ENCODE data around the gene SNX15. TPM values are rescaled to one million over a fixed set of nuclear protein-coding genes. Genes with fewer than 3 reads are reported as not detected.

SNX15 gene
- total and polyA plus RNA-seq, 4 donors = 16.2 to 28.4 (median 18.9) TPM

- WGBS, 2 donors = 87 to 93% methylated on average over 4 of the region's 4 CpGs
- no peak for DNase-seq
Observed at GRCh38 chr11:65016705-65017104, 10.5 kb upstream of the SNX15 start.

DNA sequence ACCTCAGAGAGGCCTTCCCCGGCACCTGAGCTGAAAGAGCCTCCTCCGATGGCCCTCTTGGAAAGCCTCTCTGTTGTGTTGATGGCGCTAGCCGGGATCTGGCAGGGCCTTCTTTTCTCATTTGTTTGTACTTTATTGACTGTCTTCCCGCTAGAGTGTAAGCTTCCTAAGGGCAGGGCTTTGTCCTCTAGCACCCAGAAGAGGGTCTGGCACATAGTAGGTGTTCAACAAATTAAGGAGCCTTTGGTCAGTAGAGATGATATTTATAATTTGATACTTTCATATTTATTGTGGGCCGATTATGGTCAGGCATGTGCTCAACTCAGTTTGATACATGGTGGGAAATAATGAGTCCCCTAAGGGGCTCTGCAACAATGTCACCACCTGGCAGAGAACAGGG is 9.3 kb upstream of the SNX15 start:
- peaks cover 0 to 22% (median 14%) of the 10 kb centered on the region in 4 donors for H3K36me3 ChIP-seq (ENCODE audit: control insufficient read depth in 4 of 4, insufficient read depth in 4 of 4, low read length in 4 of 4)
- no peak for ATAC-seq (ENCODE audit: insufficient read depth, low FRiP score)
- no peak overlapping the region for H3K27ac ChIP-seq (ENCODE audit: low read depth in 1 of 2, low read length in 1 of 2)
- no peak for TF ChIP-seq CTCF (IDR thresholded peaks at IDR 0.05; ENCODE audit: control extremely low read depth, extremely low read depth)
- peaks cover 0 to 15% (median 4%) of the 10 kb centered on the region in 5 donors for H3K4me1 ChIP-seq (ENCODE audit: control insufficient read depth in 5 of 5, insufficient read depth in 5 of 5, low read length in 5 of 5)
- H3K9ac ChIP-seq (ENCODE audit: insufficient read depth in 1 of 2, low read length in 2 of 2) = no peak overlapping the region
- H3K4me3 ChIP-seq = no peak overlapping the region
- H3K27me3 ChIP-seq (ENCODE audit: control insufficient read depth in 3 of 3, insufficient read depth in 3 of 3, low read length in 2 of 3) = no peaks in the 10 kb centered on the region
- peaks cover 0 to 2% (median 0%) of the 10 kb centered on the region in 4 donors for H3K9me3 ChIP-seq (ENCODE audit: control insufficient read depth in 4 of 4, insufficient read depth in 3 of 4, low read length in 3 of 4)
- 97 to 99% methylated on average over 6 of the region's 6 CpGs for WGBS, 2 donors
- DNase-seq = no peak

More at GRCh38 chr11:65016705-65017104, 10.5 kb upstream of the SNX15 start:
- Histone ChIP-seq H3K9ac (ENCODE audit: insufficient read depth in 1 of 2, low read length in 2 of 2) (no peak overlapping the region), H3K27ac (ENCODE audit: low read depth in 1 of 2, low read length in 1 of 2) (no peak overlapping the region), H3K4me1 (ENCODE audit: control insufficient read depth in 5 of 5, insufficient read depth in 5 of 5, low read length in 5 of 5) (peaks cover 0 to 17% (median 4%) of the 10 kb centered on the region in 5 donors), H3K36me3 (ENCODE audit: control insufficient read depth in 4 of 4, insufficient read depth in 4 of 4, low read length in 4 of 4) (peaks cover 0 to 15% (median 11%) of the 10 kb centered on the region in 4 donors), H3K9me3 (ENCODE audit: control insufficient read depth in 4 of 4, insufficient read depth in 3 of 4, low read length in 3 of 4) (peaks cover 0 to 2% (median 0%) of the 10 kb centered on the region in 4 donors), H3K27me3 (ENCODE audit: control insufficient read depth in 3 of 3, insufficient read depth in 3 of 3, low read length in 2 of 3) (no peaks in the 10 kb centered on the region), H3K4me3 (no peak overlapping the region)
- TF ChIP-seq CTCF (IDR thresholded peaks at IDR 0.05; ENCODE audit: control extremely low read depth, extremely low read depth) = no peak
- ATAC-seq (ENCODE audit: insufficient read depth, low FRiP score) = no peak

DNA sequence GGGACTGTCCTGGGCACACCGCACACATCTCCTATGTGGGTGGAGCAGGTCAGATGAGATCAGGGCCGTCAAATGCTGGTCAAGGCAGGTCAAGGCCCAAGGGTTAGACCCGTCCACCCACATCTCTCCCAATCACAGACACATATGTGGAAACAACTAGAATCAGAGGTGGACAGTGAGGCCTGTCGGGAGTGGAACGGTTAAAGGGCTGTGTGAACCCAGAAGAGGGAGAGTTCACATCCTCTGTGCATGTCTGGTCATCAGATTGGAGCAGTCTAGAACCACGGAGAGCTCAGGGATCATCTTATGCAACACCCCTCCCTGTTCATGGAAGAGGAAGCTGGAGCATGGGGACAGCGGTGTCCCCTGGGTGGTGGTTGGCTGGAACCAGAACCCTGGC is 7.4 kb upstream of the SNX15 start:
- H3K9ac ChIP-seq (ENCODE audit: insufficient read depth in 1 of 2, low read length in 2 of 2) = no peak overlapping the region
- ATAC-seq (ENCODE audit: insufficient read depth, low FRiP score) = no peak
- TF ChIP-seq CTCF (IDR thresholded peaks at IDR 0.05; ENCODE audit: control extremely low read depth, extremely low read depth) = no peak

DNA sequence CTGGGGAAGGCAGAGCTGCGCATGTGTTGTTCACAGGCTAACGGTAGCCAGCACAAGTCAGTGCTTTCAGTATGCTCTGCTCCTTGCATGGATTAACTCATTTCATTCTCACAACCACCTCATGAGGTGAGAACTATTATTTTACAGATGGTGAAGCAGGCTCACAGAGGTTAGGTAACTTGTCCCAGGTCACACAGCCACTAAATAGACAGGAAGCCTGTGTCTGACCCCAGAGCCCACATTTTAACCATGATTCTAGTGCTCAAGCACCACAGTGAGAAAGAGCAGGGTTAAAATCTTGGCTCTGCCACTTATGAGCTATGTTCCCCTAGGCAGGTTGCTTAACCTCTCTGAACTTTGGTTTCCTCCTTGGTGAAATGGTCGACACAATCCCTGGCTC is 6.2 kb upstream of the SNX15 start:
- Histone ChIP-seq H3K27ac (ENCODE audit: low read depth in 1 of 2, low read length in 1 of 2) (no peak overlapping the region), H3K9ac (ENCODE audit: insufficient read depth in 1 of 2, low read length in 2 of 2) (no peak overlapping the region), H3K36me3 (ENCODE audit: control insufficient read depth in 4 of 4, insufficient read depth in 4 of 4, low read length in 4 of 4) (peaks cover 0 to 22% (median 14%) of the 10 kb centered on the region in 4 donors), H3K4me3 (no peak overlapping the region), H3K27me3 (ENCODE audit: control insufficient read depth in 3 of 3, insufficient read depth in 3 of 3, low read length in 2 of 3) (no peaks in the 10 kb centered on the region), H3K9me3 (ENCODE audit: control insufficient read depth in 4 of 4, insufficient read depth in 3 of 4, low read length in 3 of 4) (peaks cover 0 to 2% (median 0%) of the 10 kb centered on the region in 4 donors), H3K4me1 (ENCODE audit: control insufficient read depth in 5 of 5, insufficient read depth in 5 of 5, low read length in 5 of 5) (peaks cover 0 to 8% (median 0%) of the 10 kb centered on the region in 5 donors)
- 69 to 79% methylated on average over 3 of the region's 3 CpGs for WGBS, 2 donors
- no peak for DNase-seq
- TF ChIP-seq CTCF (IDR thresholded peaks at IDR 0.05; ENCODE audit: control extremely low read depth, extremely low read depth) = no peak
- ATAC-seq (ENCODE audit: insufficient read depth, low FRiP score) = no peak

More for the DNA sequence above, 7.4 kb upstream of the SNX15 start:
- WGBS, 2 donors = 69 to 85% methylated on average over 7 of the region's 7 CpGs
- peaks cover 0 to 2% (median 0%) of the 10 kb centered on the region in 4 donors for H3K9me3 ChIP-seq (ENCODE audit: control insufficient read depth in 4 of 4, insufficient read depth in 3 of 4, low read length in 3 of 4)
- H3K27ac ChIP-seq (ENCODE audit: low read depth in 1 of 2, low read length in 1 of 2) = no peak overlapping the region
- H3K36me3 ChIP-seq (ENCODE audit: control insufficient read depth in 4 of 4, insufficient read depth in 4 of 4, low read length in 4 of 4) = peaks cover 0 to 22% (median 14%) of the 10 kb centered on the region in 4 donors
- H3K4me3 ChIP-seq = no peak overlapping the region
- H3K4me1 ChIP-seq (ENCODE audit: control insufficient read depth in 5 of 5, insufficient read depth in 5 of 5, low read length in 5 of 5) = peaks cover 0 to 13% (median under 1%) of the 10 kb centered on the region in 5 donors
- H3K27me3 ChIP-seq (ENCODE audit: control insufficient read depth in 3 of 3, insufficient read depth in 3 of 3, low read length in 2 of 3) = no peaks in the 10 kb centered on the region
- DNase-seq = no peak

All from lung (tissue), 12 donors.